ENCODE data around the gene PPP2R5D.

DNA sequence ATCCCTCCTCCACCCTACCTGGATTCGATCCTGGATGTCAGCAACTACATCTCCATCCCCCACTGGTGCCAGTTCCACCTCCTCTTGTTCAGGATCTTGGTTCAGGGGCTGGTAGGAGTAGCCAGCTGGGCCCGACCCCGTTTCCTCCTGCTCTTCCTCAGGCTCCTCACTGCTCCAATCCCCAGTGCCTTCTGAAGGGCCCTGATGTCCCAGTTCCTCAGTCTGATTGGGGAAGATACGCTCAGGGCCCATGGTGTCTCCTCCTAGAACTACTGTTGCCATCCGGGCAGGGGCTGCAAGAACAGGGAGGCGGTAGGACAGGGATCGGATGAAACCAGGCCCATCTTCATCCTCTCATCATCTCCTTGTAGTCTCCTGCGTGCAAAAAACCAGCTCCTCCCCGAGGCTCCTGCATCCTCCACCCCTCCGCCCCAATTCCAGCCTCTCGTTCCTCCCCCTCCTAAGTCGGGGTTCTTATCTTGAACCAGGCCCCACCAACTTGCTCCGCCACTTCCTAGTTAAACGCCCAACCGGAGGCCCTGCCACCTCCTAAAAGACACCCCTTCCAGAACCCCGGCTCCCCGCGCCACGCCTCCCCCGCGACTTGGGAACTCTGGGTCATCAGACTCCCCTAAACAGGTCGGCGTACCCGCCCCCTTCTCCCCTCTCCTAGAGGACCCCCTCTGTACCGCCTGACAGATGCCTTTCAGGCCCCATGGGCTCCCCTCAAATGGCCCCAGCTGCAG, 28.9 kb downstream of the PPP2R5D start:
- no peak for TF ChIP-seq EZH2phosphoT487 (IDR thresholded peaks at IDR 0.05; ENCODE audit: low read depth, severe bottlenecking, unreplicated experiment)
- TF ChIP-seq, protein P1, sequence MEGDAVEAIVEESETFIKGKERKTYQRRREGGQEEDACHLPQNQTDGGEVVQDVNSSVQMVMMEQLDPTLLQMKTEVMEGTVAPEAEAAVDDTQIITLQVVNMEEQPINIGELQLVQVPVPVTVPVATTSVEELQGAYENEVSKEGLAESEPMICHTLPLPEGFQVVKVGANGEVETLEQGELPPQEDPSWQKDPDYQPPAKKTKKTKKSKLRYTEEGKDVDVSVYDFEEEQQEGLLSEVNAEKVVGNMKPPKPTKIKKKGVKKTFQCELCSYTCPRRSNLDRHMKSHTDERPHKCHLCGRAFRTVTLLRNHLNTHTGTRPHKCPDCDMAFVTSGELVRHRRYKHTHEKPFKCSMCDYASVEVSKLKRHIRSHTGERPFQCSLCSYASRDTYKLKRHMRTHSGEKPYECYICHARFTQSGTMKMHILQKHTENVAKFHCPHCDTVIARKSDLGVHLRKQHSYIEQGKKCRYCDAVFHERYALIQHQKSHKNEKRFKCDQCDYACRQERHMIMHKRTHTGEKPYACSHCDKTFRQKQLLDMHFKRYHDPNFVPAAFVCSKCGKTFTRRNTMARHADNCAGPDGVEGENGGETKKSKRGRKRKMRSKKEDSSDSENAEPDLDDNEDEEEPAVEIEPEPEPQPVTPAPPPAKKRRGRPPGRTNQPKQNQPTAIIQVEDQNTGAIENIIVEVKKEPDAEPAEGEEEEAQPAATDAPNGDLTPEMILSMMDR (IDR thresholded peaks at IDR 0.05; ENCODE audit: poor library complexity): no peak
